Urinary bladder (tissue), 4 donors: ENCODE results near the gene ARMH1. TPM values are rescaled to one million over a fixed set of nuclear protein-coding genes. Genes with fewer than 3 reads are reported as not detected.
A peak's percentile ranks its signal among the peaks of the same experiment; 100 is the strongest.
"Not testable (repeated sequence)": the region's sequence is repeated elsewhere in the genome, so short reads cannot be mapped to it uniquely, and the experiment has no call there.

ENCODE experiments used
- DNase-seq: peaks from one replicate; pipeline ENCODE4 v3.0.0-alpha.2; 2015; ENCODE audit errors: extremely low spot score
- H3K27ac ChIP-seq: one replicate; pipeline ENCODE4 v1.5.1; 2013; ENCODE audit warnings: low read depth, mild to moderate bottlenecking, moderate library complexity
- H3K36me3 ChIP-seq: one replicate; pipeline ENCODE4 v1.6.1; 2013; ENCODE audit warnings: mild to moderate bottlenecking, moderate library complexity; ENCODE audit not compliant: insufficient read depth
- H3K4me1 ChIP-seq: one replicate; pipeline ENCODE4 v1.6.1; 2013; ENCODE audit warnings: mild to moderate bottlenecking, moderate library complexity; ENCODE audit not compliant: insufficient read depth
- H3K4me3 ChIP-seq: one replicate; pipeline ENCODE4 v1.5.1; 2013; ENCODE audit warnings: low read depth, low read length
- WGBS: extraction: QIAGEN DNeasy Blood & Tissue Kit; methylation state at CpG from one replicate; pipeline ENCODE4 v1.1.7; 2013; 5-methylcytosine and 5-hydroxymethylcytosine counted together
- polyA plus RNA-seq: library from polyadenylated mRNA; stranded (reverse); fragments of 200-250 nt; gene quantifications from one replicate; pipeline ENCODE4 v1.2.3, GENCODE V29; 2013
- small RNA-seq: library from RNA; depleted of rRNA; stranded (forward); fragments of <200 nt; gene quantifications from one replicate; pipeline ENCODE3, GENCODE V24; 2014
- total RNA-seq: library from RNA; depleted of rRNA; stranded (reverse); fragments of >200 nt; gene quantifications from one replicate; pipeline ENCODE4 v1.2.3, GENCODE V29; 2014
- donor health status: healthy with polysubstance abuse.
- donor health status: healthy.

The ARMH1 gene
- total and polyA plus RNA-seq, 2 donors, result 1.4 to 3.5 TPM

DNA sequence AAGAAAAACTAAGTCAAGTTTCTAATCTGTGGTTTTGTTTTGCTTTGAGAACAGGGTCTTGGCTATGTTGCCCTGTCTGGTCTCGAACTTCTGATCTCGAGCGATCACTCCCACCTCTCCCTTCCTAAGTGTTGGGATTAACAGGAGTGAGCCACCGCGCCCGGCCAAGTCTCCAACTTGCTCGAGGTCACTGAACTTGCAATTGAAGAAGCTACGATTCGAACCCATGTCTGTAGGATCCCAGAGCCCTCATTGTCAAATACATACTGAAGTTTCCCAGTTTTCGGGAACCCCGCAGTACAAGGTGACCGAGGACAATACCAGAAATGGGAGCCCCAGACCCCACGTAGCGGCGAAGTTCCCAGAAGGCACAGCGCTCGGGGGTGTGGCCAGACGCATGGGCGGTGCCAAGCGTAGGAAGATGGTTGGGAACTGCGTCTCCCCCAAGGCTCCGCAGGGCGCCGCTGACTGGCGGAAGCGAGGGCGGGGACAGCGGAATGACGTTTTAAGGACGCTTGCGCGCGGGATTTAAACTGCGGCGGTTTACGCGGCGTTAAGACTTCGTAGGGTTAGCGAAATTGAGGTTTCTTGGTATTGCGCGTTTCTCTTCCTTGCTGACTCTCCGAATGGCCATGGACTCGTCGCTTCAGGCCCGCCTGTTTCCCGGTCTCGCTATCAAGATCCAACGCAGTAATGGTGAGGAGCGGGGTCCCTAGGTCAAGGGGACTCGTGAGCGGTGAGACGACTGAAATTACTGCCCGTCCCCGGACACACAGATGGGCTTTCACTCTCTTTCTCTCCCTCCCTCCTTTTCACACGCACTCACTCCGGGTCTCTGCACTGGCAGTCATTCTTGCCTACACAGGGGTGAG lies 65.0 kb downstream of the ARMH1 start, which contains the start of gene KIF2C:
KIF2C (plus strand) TSS at position 531 of the 872 bp plus-strand sequence; CDS start at position 627, 96 bp downstream.
- WGBS, result under 1% methylated on average over 57 of the region's 57 CpGs
- H3K27ac ChIP-seq, result peak within 1 kb of the TSS; percentile 13
- no peaks in the 10 kb centered on the region for H3K36me3 ChIP-seq
- DNase-seq, result peak; percentile 95
- no peaks in the 10 kb centered on the region for H3K4me1 ChIP-seq
- H3K4me3 ChIP-seq, result peak within 1 kb of the TSS; percentile 29

DNA sequence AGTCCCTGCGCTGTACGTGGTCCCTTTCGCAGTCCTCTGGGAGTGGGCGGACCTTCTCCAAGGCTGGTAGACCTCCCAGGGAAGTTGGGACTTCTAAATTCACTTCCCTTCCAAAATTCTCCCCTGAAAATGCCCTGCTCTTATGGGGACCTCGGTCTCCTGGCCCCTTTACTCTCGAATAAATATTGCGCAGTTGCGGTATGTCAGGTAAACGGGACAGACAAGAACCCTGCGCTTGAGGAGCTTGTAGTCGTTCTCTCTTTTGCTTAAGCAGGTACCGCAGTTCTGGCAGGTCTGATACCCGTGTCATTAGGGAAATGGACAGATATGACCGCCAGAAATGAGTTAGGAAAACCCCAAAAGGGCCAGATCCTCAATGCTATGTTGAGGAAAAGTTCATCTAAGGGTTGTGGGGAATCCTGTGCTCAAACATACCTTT lies 65.7 kb downstream of the ARMH1 start:
- Histone ChIP-seq H3K27ac (no peak overlapping the region), H3K36me3 (no peaks in the 10 kb centered on the region), H3K4me3 (peak overlapping the region; percentile 29), H3K4me1 (no peaks in the 10 kb centered on the region)
- DNase-seq, result no peak
- 3% methylated on average over 14 of the region's 14 CpGs for WGBS

- no peak for DNase-seq
- H3K4me3 ChIP-seq, result no peak overlapping the region
- WGBS, result 73% methylated on average over 1 of the region's 1 CpG
- H3K36me3 ChIP-seq, result no peaks in the 10 kb centered on the region
- no peaks in the 10 kb centered on the region for H3K4me1 ChIP-seq
- H3K27ac ChIP-seq, result no peak overlapping the region
Observed at GRCh38 chr1:44743211-44743610, 68.7 kb downstream of the ARMH1 start.

DNA sequence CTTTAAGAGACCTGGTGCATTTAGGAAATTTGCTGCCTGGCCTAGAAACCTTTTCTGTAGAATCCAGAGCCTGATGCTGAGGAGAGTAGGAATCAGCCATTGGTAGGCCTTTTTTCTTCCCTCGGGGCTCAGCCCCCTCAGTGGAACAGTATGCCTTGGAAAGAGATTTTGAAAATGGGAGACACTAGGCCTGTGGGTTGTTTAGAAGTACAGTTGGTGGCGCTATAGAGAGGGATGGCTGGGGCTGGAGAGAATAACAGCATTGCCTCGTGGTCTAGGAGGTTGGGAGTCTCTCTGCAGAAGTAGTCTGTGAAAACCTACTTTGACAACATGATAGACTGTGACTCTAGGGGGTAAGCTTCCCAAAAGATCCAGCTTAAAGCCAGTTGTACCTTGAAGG lies 73.4 kb downstream of the ARMH1 start:
- no peak for DNase-seq
- WGBS, result 90% methylated on average over 3 of the region's 3 CpGs
- no peak overlapping the region for H3K4me3 ChIP-seq
- H3K36me3 ChIP-seq, result no peaks in the 10 kb centered on the region
- no peaks in the 10 kb centered on the region for H3K4me1 ChIP-seq
- H3K27ac ChIP-seq, result no peak overlapping the region

DNA sequence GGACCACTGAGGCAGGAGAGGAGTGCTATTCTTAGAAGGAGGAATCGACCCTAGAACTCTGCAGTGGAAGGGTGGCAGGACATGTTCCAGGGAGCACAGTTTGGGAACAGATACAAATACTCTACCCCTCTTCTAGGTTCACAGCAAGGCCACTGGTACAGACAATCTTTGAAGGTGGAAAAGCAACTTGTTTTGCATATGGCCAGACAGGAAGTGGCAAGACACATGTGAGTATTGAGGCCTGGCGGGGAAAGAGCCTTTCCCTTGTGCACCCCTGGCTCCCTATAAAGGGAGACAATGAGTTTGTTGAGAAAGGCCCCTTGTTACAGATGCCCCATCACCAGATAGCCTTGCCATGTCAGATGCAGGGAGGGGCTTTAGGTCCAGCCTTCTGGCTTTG lies 82.9 kb downstream of the ARMH1 start:
- WGBS, result 96% methylated on average over 2 of the region's 2 CpGs
- no peak overlapping the region for H3K4me3 ChIP-seq

GRCh38 chr1:44759077-44759476 lies 84.6 kb downstream of the ARMH1 start:
- WGBS, result 90% methylated on average over 11 of the region's 11 CpGs
- Histone ChIP-seq H3K4me3 (no peak overlapping the region), H3K36me3 (no peaks in the 10 kb centered on the region), H3K4me1 (no peaks in the 10 kb centered on the region), H3K27ac (no peak overlapping the region)
- DNase-seq, result no peak

More for the DNA sequence above, 82.9 kb downstream of the ARMH1 start:
- no peaks in the 10 kb centered on the region for H3K4me1 ChIP-seq
- DNase-seq, result no peak
- H3K27ac ChIP-seq, result no peak overlapping the region
- no peaks in the 10 kb centered on the region for H3K36me3 ChIP-seq

DNA sequence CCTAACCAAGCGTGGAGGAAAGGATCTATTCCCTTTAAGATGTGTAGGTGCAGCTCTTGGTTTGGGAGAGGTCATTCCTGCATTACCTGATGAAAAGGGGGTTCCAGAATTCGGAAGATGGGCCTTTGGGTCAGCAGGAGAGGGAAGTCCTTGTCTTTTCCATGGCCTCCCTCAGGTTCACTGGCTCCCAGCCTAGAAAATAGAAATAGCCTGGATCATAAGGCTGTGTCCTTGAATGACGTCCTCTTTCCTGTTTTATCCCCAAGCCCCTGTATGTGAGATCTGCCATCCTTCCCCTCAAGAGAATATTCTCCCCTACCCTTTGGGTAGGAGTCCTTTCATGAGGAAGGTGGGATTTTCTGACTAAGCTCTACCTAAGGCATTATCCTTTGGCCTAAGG lies 86.4 kb downstream of the ARMH1 start:
- H3K4me1 ChIP-seq, result no peaks in the 10 kb centered on the region
- H3K36me3 ChIP-seq, result no peaks in the 10 kb centered on the region
- H3K27ac ChIP-seq, result no peak overlapping the region
- no peak overlapping the region for H3K4me3 ChIP-seq
- WGBS, result 93% methylated on average over 3 of the region's 3 CpGs
- no peak for DNase-seq

- not testable (repeated sequence) for H3K36me3 ChIP-seq, H3K27ac ChIP-seq, DNase-seq, H3K4me1 ChIP-seq, H3K4me3 ChIP-seq
- 96% methylated on average over 6 of the region's 6 CpGs for WGBS
Observed at GRCh38 chr1:44766421-44766820, 91.9 kb downstream of the ARMH1 start.

Small RNA genes within 50 kb of the gene (small RNA-seq; reads per million reads assigned to genes)
- gene RNU5D-1 (20.7 reads per million, percentile 95 among the genes with 10 or more reads in this experiment), gene RNU5F-1 (4.8 reads per million, percentile 92 among the genes with 10 or more reads in this experiment)

Other genes with a start within 250 kb of the ARMH1 start
- gene TMEM53, start 233 bp upstream of the ARMH1 start, total RNA-seq, result 2.4 TPM
- gene TMEM53, start 233 bp upstream of the ARMH1 start, polyA plus RNA-seq, result 13.2 TPM
- not detected for gene RNU5D-1, start 56.5 kb downstream of the ARMH1 start, total RNA-seq
- gene RNU5D-1, start 56.5 kb downstream of the ARMH1 start, polyA plus RNA-seq, result not detected
- gene KIF2C, start 65.1 kb downstream of the ARMH1 start, total RNA-seq, result 9.4 TPM
- gene KIF2C, start 65.1 kb downstream of the ARMH1 start, polyA plus RNA-seq, result 2.6 TPM
- gene RPS8, start 100.8 kb downstream of the ARMH1 start, total RNA-seq, result 1,711 TPM
- 2,358 TPM for gene RPS8, start 100.8 kb downstream of the ARMH1 start, polyA plus RNA-seq
- gene BEST4, start 113.5 kb downstream of the ARMH1 start, total RNA-seq, result not detected
- gene BEST4, start 113.5 kb downstream of the ARMH1 start, polyA plus RNA-seq, result 0.30 TPM
- gene PLK3, start 125.7 kb downstream of the ARMH1 start, total RNA-seq, result 4.7 TPM
- gene PLK3, start 125.7 kb downstream of the ARMH1 start, polyA plus RNA-seq, result 16.0 TPM
- not detected for gene DYNLT4, start 132.6 kb downstream of the ARMH1 start, total RNA-seq
- 0.35 TPM for gene DYNLT4, start 132.6 kb downstream of the ARMH1 start, polyA plus RNA-seq
- gene BTBD19, start 133.8 kb downstream of the ARMH1 start, total RNA-seq, result 5.3 TPM
- gene BTBD19, start 133.8 kb downstream of the ARMH1 start, polyA plus RNA-seq, result 4.3 TPM
- 4.4 TPM for gene PTCH2, start 168.5 kb downstream of the ARMH1 start, total RNA-seq
- gene PTCH2, start 168.5 kb downstream of the ARMH1 start, polyA plus RNA-seq, result 2.2 TPM